OCI-LY7 (cell line): ENCODE results near the gene FMNL1.

Experiments used
- EZH2phosphoT487 ChIP-seq: fragments of 200-600 bp; sonication (generic); IDR thresholded peaks from 2 replicates; pipeline ENCODE4 v1.6.1; 2018; ENCODE audit warnings: low read depth, borderline replicate concordance, mild to moderate bottlenecking, mixed run types, antibody characterized with exemption, low read length, moderate library complexity, mixed read lengths
- TF ChIP-seq, protein P1 (sequence below): fragments of 200-600 bp; sonication (generic); conservative IDR thresholded peaks from 2 replicates; pipeline ENCODE4 v1.5.1; 2014; ENCODE audit warnings: mild to moderate bottlenecking, antibody characterized with exemption, low read length, moderate library complexity, mixed read lengths

DNA sequence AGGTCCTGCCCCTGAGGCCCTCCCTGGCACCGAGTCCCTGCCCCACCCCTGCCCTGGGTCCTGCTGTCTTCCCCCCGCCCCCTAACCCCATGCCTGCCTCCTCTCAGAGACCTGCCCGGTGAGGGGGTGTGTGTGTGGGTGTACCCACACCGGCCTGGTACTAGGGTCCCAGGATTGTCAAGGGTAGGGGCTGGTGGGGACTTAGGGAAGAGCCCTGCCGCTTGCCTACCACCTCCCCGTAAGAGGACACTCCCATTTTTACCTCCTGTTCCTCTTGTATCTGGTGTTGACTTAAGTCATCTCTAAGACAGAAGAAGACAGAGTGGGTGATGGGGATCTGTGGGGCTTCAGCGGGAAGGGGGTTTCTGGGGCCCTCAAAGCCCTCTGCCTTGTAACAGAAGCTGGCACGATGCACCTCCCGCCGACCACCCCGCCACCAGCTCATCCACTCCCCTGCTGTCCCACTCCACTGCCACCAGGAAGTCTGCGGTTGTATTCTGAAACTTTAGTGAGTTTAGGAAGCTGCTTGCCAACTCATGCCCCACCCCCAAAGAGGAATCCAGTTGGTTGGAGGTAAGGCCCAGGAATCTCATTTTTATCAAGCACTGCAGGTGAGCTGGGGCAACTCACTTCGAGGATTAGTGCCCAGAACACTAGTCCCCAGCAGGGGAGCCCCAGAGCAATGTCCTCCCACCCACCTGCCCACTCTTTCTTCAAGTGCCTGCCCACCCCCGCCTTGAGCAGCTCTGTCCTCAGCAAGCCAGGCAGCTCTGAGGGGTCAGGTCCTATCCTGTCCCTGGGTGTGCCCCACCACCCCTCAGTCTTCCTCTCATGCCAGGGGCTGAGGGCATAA, 34.7 kb downstream of the FMNL1 start:
- TF ChIP-seq, protein P1, sequence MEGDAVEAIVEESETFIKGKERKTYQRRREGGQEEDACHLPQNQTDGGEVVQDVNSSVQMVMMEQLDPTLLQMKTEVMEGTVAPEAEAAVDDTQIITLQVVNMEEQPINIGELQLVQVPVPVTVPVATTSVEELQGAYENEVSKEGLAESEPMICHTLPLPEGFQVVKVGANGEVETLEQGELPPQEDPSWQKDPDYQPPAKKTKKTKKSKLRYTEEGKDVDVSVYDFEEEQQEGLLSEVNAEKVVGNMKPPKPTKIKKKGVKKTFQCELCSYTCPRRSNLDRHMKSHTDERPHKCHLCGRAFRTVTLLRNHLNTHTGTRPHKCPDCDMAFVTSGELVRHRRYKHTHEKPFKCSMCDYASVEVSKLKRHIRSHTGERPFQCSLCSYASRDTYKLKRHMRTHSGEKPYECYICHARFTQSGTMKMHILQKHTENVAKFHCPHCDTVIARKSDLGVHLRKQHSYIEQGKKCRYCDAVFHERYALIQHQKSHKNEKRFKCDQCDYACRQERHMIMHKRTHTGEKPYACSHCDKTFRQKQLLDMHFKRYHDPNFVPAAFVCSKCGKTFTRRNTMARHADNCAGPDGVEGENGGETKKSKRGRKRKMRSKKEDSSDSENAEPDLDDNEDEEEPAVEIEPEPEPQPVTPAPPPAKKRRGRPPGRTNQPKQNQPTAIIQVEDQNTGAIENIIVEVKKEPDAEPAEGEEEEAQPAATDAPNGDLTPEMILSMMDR = no peak
- no peak for TF ChIP-seq EZH2phosphoT487
